ENCODE results near the gene CNKSR3.
"Not testable (repeated sequence)": the region's sequence is repeated elsewhere in the genome, so short reads cannot be mapped to it uniquely, and the experiment has no call there.

The CNKSR3 gene

GRCh38 chr6:154520280-154520679 is 9.8 kb upstream of the CNKSR3 start:
- no peak overlapping the region for H3K27ac ChIP-seq
- no peaks in the 10 kb centered on the region for H4K20me1 ChIP-seq (ENCODE audit: insufficient read depth)
- no peaks in the 10 kb centered on the region for H3K27me3 ChIP-seq (ENCODE audit: insufficient read depth, low read depth)
- H3K4me1 ChIP-seq (ENCODE audit: low read depth, poor library complexity, severe bottlenecking) = no peaks in the 10 kb centered on the region
- TF ChIP-seq, protein P1, sequence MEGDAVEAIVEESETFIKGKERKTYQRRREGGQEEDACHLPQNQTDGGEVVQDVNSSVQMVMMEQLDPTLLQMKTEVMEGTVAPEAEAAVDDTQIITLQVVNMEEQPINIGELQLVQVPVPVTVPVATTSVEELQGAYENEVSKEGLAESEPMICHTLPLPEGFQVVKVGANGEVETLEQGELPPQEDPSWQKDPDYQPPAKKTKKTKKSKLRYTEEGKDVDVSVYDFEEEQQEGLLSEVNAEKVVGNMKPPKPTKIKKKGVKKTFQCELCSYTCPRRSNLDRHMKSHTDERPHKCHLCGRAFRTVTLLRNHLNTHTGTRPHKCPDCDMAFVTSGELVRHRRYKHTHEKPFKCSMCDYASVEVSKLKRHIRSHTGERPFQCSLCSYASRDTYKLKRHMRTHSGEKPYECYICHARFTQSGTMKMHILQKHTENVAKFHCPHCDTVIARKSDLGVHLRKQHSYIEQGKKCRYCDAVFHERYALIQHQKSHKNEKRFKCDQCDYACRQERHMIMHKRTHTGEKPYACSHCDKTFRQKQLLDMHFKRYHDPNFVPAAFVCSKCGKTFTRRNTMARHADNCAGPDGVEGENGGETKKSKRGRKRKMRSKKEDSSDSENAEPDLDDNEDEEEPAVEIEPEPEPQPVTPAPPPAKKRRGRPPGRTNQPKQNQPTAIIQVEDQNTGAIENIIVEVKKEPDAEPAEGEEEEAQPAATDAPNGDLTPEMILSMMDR (conservative IDR thresholded peaks at IDR 0.05; ENCODE audit: low read depth, low read length) = no peak
- H3K36me3 ChIP-seq (ENCODE audit: insufficient read depth) = no peaks in the 10 kb centered on the region
- H3K4me3 ChIP-seq (IDR thresholded peaks at IDR 0.05; ENCODE audit: insufficient read depth, low read depth, low read length) = no peak overlapping the region
- no peak overlapping the region for H2AFZ ChIP-seq (ENCODE audit: low read depth)
- H3K4me2 ChIP-seq = no peak overlapping the region
- no peaks in the 10 kb centered on the region for H3K79me2 ChIP-seq (ENCODE audit: insufficient read depth, low read depth)
- H3K9ac ChIP-seq = no peak overlapping the region

GRCh38 chr6:154518396-154518795 is 7.9 kb upstream of the CNKSR3 start:
- Histone ChIP-seq H3K36me3 (ENCODE audit: insufficient read depth) (no peaks in the 10 kb centered on the region), H3K4me3 (IDR thresholded peaks at IDR 0.05; ENCODE audit: insufficient read depth, low read depth, low read length) (no peak overlapping the region), H3K27ac (no peak overlapping the region), H3K4me1 (ENCODE audit: low read depth, poor library complexity, severe bottlenecking) (no peaks in the 10 kb centered on the region), H3K4me2 (no peak overlapping the region), H2AFZ (ENCODE audit: low read depth) (no peak overlapping the region), H3K9ac (no peak overlapping the region), H4K20me1 (ENCODE audit: insufficient read depth) (no peaks in the 10 kb centered on the region), H3K27me3 (ENCODE audit: insufficient read depth, low read depth) (no peaks in the 10 kb centered on the region), H3K79me2 (ENCODE audit: insufficient read depth, low read depth) (no peaks in the 10 kb centered on the region)
- TF ChIP-seq, protein P1 (conservative IDR thresholded peaks at IDR 0.05; ENCODE audit: low read depth, low read length) = no peak

DNA sequence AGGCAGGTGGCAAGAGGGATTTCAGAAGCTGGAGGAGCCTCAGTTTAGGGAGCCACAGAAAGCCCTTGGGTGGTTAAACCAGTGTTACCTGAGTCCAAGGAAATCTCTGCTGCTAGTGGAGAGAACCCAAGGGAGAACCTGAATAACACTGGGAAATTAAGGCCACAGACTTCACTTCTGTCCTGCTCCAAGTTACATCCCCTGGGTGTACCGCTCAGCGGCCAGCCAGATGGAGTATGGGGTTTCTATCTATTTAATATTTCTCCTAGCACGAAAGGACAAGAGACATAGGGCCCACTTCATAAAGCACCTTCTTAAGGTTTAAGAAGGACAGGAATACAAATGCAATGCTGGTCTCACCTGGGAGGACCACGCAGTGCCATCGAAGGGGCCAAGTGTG is 5.8 kb upstream of the CNKSR3 start:
- Histone ChIP-seq H3K4me2 (no peak overlapping the region), H3K4me1 (ENCODE audit: low read depth, poor library complexity, severe bottlenecking) (no peaks in the 10 kb centered on the region), H3K4me3 (IDR thresholded peaks at IDR 0.05; ENCODE audit: insufficient read depth, low read depth, low read length) (no peak overlapping the region), H4K20me1 (ENCODE audit: insufficient read depth) (no peaks in the 10 kb centered on the region), H3K36me3 (ENCODE audit: insufficient read depth) (no peaks in the 10 kb centered on the region), H3K9ac (no peak overlapping the region), H2AFZ (ENCODE audit: low read depth) (no peak overlapping the region), H3K27me3 (ENCODE audit: insufficient read depth, low read depth) (no peaks in the 10 kb centered on the region), H3K79me2 (ENCODE audit: insufficient read depth, low read depth) (no peaks in the 10 kb centered on the region), H3K27ac (no peak overlapping the region)
- TF ChIP-seq, protein P1 (conservative IDR thresholded peaks at IDR 0.05; ENCODE audit: low read depth, low read length) = no peak

GRCh38 chr6:154515826-154516225 is 5.3 kb upstream of the CNKSR3 start:
- no peaks in the 10 kb centered on the region for H3K36me3 ChIP-seq (ENCODE audit: insufficient read depth)
- no peak overlapping the region for H3K4me3 ChIP-seq (IDR thresholded peaks at IDR 0.05; ENCODE audit: insufficient read depth, low read depth, low read length)
- no peak overlapping the region for H3K9ac ChIP-seq
- no peaks in the 10 kb centered on the region for H3K27me3 ChIP-seq (ENCODE audit: insufficient read depth, low read depth)
- H3K79me2 ChIP-seq (ENCODE audit: insufficient read depth, low read depth) = no peaks in the 10 kb centered on the region
- no peaks in the 10 kb centered on the region for H3K4me1 ChIP-seq (ENCODE audit: low read depth, poor library complexity, severe bottlenecking)
- no peak overlapping the region for H3K4me2 ChIP-seq
- TF ChIP-seq, protein P1 (conservative IDR thresholded peaks at IDR 0.05; ENCODE audit: low read depth, low read length) = no peak
- H3K27ac ChIP-seq = no peak overlapping the region
- H4K20me1 ChIP-seq (ENCODE audit: insufficient read depth) = no peaks in the 10 kb centered on the region
- no peak overlapping the region for H2AFZ ChIP-seq (ENCODE audit: low read depth)

DNA sequence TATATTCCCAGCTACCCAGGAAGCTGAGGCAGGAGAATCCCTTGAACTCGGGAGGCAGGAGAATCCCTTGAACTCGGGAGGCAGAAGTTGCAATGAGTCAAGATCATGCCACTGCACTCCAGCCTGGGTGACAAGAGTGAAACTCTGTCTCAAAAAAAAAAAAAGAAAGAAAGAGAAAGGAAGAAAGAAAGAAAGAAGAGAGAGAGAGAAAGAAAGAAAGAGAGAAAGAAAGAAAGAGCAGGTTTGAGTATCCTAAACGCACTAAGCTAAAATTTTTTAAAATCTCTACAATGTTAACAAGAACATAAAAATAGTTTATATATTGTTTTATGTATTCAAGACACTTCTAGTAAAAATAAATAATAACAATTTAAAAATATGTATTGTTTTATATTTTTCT is 4.6 kb upstream of the CNKSR3 start:
- H3K4me2 ChIP-seq; H4K20me1 ChIP-seq (ENCODE audit: insufficient read depth); H3K27ac ChIP-seq; H2AFZ ChIP-seq (ENCODE audit: low read depth); H3K4me1 ChIP-seq (ENCODE audit: low read depth, poor library complexity, severe bottlenecking); H3K79me2 ChIP-seq (ENCODE audit: insufficient read depth, low read depth); H3K4me3 ChIP-seq (IDR thresholded peaks at IDR 0.05; ENCODE audit: insufficient read depth, low read depth, low read length); H3K36me3 ChIP-seq (ENCODE audit: insufficient read depth); H3K9ac ChIP-seq; H3K27me3 ChIP-seq (ENCODE audit: insufficient read depth, low read depth): not testable (repeated sequence)

Data from KMS-11 (cell line).